G401 (cell line): ENCODE data around the gene SEC24B. TPM values are rescaled to one million over a fixed set of nuclear protein-coding genes. Genes with fewer than 3 reads are reported as not detected.

Experiments
- DNase-seq: peaks from one replicate; pipeline ENCODE4 v3.0.0-alpha.2; 2015; ENCODE audit warnings: low spot score
- in situ Hi-C: cut with HindIII; loops from 2 replicates; pipeline ENCODE4 v1.10.0; 2016; ENCODE audit warnings: low sequenced_read_pairs, mixed read lengths
- total RNA-seq: library from RNA; depleted of rRNA; stranded (reverse); fragments of >200 nt; shearing (Covaris generic); gene quantifications from 2 replicates; pipeline ENCODE4 v1.2.3, GENCODE V29; 2014; rRNA removed

The SEC24B gene
- total RNA-seq: 4.8 and 6.4 TPM in 2 replicates

GRCh38 chr4:109433205-109434006 is at the start of gene SEC24B:
Gene SEC24B (plus strand): TSS chr4:109433815. CDS start chr4:109433870, 55 bp downstream.
- in situ Hi-C loops: loop anchor here (25.0 kb wide), 2 partner anchors 229 to 379 kb away; partner anchors contain the start of genes CFI and GAR1

DNA sequence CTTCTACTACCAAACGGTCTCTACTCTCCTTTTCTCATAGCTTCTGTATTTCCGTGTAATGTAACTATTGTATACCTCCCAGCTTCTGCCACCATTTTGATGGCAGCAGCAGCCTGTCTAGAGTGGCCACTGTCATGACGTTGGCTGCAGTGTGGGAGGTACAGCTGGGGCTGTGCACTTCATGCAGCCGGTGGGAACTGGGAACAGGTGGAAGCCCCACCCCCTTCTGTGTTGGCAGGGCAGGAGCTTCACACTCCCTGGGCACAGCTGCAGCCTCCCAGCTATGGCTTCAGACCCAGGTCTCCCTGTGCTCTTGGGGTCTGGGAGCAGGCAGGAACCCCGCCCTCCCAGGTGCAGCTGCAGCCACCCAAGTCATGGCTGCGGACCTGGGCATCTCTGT is 49.8 kb upstream of the SEC24B start:
- in situ Hi-C loops: no loop called here
- no peak for DNase-seq

More at GRCh38 chr4:109433205-109434006, at the start of gene SEC24B:
- DNase-seq: peak; percentile 88

- DNase-seq: no peak
- in situ Hi-C loops: no loop called here
Observed at GRCh38 chr4:109385260-109385659, 48.4 kb upstream of the SEC24B start.

DNA sequence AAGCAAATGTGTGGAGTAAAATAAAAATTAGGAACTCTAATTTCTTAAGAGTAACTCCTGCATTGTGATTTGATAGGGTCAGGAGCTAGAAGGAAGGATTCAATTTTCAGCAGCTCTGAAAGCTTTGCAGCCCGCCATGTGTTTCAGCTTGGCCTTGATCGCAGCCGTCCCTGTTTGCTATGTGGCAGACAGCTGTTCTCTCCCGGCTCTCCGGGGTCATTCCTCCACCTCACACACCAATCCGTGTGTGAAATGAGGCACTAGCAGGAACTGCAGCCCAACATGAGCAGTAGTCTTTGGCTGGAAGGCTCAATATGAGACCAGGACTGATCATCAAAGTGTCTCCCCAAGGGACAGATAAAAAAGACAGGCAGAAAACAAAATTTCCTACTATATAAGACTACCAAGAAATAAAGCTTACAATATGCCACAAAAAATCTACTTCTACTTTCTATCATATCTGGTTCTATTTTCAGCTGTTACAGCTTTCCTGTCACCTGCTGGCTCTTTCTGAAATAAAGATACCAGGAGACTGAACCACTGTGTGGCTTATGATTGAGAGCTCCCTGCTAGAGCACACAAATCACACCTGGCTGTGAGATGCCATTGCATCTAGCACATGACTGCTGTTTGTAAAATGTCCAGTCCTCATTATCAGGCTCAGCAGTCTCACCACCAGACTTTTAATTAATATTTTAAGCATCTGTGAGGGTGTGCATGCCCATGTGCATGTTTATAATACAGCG is 44.1 kb upstream of the SEC24B start:
- DNase-seq: no peak
- in situ Hi-C loops: no loop called here

DNA sequence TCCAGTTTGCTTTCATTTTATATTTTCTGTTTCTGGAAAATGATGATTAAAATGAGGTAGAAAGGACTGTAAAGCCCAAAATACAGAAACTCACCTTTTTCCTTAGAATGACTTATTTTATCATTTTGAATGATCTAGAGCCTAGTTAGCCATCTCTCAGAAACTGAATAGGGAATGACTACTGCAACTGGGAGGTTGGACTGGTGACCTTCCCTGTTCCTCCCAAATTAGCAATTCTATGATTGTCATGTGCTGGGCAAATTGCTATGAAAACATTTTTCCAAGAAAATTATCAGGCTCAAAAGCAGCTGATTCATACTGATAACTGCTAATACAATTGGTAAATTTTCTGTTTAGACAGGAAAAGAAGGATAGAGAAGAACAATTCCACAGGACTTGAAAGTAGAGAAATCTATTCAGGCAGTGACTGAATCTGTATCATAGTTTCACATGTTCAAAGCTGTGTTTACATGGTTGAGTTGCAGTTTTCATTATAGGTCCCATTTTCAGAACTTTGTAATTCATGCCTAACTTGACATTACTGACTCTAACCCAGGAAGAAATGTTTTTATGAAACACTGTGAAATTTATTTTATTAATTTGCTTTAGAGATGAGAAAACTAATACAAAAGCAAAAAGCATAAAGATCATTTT is 43.4 kb upstream of the SEC24B start:
- DNase-seq: no peak
- in situ Hi-C loops: no loop called here

DNA sequence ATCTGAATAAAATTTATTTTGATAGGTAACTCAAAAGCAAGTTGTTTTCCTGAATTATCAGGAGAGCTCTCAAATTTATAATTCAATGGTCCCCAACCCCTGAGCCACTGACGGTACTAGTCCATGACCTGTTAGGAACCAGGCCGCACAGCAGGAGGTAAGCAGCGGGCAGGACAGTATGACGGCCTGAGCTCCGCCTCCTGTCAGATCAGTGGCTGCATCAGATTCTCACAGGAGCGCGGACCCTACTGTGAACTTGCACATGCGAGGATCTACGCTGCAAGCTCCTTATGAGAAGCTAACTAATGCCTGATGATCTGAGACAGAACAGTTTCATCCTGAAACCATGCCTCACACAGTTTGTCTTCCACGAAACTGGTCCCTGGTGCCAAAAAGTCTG is 37.9 kb upstream of the SEC24B start:
- DNase-seq: no peak
- in situ Hi-C loops: no loop called here

GRCh38 chr4:109398928-109399327 is 34.7 kb upstream of the SEC24B start:
- DNase-seq: no peak
- in situ Hi-C loops: no loop called here

- peak; percentile 62 for DNase-seq
- in situ Hi-C loops: no loop called here
Observed at GRCh38 chr4:109406337-109406931, 27.2 kb upstream of the SEC24B start.

DNA sequence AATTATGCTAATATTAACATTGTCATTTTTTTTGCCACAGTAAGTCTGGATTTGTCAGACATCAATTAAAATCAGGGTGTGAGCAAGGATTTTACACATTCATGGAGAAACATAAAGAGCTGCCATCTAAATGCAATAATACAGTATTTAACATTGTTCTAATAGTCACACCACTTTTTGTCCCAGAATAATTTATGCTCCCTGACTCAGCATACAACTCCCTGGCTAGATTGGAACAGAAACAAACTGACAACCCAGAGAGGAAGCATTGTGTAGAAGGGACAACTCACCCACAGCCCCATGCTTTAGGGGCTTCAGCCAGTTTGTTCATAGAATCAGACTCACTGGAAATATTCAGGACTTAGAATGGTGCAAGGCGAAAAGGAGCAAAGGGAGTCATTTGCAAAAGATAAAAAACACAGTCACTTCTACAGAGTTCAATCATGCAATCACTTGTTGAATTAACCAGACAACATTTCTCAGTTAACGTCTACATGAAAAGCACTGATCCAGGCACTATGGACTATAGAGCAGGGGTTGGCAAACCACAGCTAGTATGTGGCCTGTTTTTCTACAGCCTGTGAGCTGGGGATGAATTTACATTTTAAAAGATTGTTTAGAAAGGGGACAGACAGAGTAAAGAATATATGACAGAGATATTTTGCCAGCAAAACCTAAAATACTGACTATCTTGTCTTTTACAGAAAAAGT is 26.4 kb upstream of the SEC24B start:
- in situ Hi-C loops: no loop called here
- no peak for DNase-seq

- DNase-seq: no peak
- in situ Hi-C loops: no loop called here
Observed at GRCh38 chr4:109408711-109409110, 24.9 kb upstream of the SEC24B start.

DNA sequence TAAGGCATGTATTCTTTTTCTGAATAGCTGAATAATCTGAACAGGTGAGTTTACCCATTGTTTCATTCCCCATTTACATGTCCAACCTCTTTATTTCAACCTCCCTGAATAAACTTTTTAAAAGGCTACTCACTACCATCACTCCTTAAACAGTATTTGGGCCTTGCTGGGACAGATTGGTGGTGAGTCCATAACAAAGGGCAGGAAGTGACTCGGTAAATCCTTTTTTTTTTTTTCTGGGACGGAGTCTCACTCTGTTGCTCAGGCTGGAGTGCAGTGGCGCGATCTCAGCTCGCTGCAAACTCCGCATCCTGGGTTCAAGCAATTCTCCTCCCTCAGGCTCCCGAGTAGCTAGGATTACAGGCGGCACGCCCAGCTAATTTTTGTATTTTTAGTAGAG is 23.4 kb upstream of the SEC24B start:
- in situ Hi-C loops: no loop called here
- no peak for DNase-seq

- in situ Hi-C loops: no loop called here
Observed at GRCh38 chr4:109410776-109411175, 22.8 kb upstream of the SEC24B start.

GRCh38 chr4:109411964-109412363 is 21.7 kb upstream of the SEC24B start:
- in situ Hi-C loops: no loop called here
- peak; percentile 36 for DNase-seq

More at GRCh38 chr4:109410776-109411175, 22.8 kb upstream of the SEC24B start:
- DNase-seq: no peak

DNA sequence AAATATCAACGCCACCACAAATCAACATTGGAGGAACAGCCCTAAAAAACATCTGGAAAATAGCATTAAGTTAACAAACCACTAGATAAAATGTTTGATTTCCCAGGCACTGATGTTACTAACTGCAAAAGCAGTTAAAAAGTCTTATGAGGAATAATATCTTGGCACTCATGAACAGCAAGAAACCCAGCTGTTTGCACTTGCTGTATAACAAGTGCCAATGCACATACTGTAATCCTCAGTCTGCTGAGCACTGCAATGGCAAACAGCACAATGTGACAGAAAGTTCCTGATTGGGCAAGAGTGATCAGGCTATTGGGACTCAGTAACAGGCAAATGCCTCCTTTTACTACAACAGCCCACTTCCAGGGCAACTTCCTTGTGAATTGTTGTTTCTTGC is 20.8 kb upstream of the SEC24B start:
- in situ Hi-C loops: no loop called here
- DNase-seq: no peak

- in situ Hi-C loops: no loop called here
Observed at GRCh38 chr4:109414938-109415337, 18.7 kb upstream of the SEC24B start.

DNA sequence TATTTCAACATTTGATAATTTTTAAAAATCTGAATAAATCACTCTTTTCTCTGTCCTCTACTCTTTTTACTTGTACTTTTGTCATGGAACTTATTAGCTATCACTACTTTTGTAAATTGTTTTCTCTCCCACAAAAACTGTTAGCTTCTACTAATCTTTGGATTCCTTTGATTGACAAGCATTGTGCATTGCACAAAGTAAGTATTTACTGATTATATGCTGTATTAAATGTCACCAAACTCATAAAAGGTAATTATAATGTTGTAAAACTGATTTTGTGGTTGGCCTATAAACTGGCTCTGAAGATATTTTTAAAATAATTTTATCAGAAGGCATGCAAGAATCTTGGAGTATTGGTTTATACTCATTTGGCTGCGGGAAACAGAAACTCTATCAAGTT is 15.0 kb upstream of the SEC24B start:
- no peak for DNase-seq
- in situ Hi-C loops: no loop called here

More at GRCh38 chr4:109414938-109415337, 18.7 kb upstream of the SEC24B start:
- no peak for DNase-seq

- in situ Hi-C loops: no loop called here
- DNase-seq: no peak
Observed at GRCh38 chr4:109419679-109420078, 13.9 kb upstream of the SEC24B start.

GRCh38 chr4:109424093-109424841 is 9.3 kb upstream of the SEC24B start:
- no peak for DNase-seq
- in situ Hi-C loops: no loop called here
